Measurements from ENCODE around the gene MIF. TPM values are rescaled to one million over a fixed set of nuclear protein-coding genes. Genes with fewer than 3 reads are reported as not detected.
"Not testable (repeated sequence)": the region's sequence is repeated elsewhere in the genome, so short reads cannot be mapped to it uniquely, and the experiment has no call there.

Gene MIF
- total RNA-seq, 1 experiment from 2014 or later, result 1,011 TPM

DNA sequence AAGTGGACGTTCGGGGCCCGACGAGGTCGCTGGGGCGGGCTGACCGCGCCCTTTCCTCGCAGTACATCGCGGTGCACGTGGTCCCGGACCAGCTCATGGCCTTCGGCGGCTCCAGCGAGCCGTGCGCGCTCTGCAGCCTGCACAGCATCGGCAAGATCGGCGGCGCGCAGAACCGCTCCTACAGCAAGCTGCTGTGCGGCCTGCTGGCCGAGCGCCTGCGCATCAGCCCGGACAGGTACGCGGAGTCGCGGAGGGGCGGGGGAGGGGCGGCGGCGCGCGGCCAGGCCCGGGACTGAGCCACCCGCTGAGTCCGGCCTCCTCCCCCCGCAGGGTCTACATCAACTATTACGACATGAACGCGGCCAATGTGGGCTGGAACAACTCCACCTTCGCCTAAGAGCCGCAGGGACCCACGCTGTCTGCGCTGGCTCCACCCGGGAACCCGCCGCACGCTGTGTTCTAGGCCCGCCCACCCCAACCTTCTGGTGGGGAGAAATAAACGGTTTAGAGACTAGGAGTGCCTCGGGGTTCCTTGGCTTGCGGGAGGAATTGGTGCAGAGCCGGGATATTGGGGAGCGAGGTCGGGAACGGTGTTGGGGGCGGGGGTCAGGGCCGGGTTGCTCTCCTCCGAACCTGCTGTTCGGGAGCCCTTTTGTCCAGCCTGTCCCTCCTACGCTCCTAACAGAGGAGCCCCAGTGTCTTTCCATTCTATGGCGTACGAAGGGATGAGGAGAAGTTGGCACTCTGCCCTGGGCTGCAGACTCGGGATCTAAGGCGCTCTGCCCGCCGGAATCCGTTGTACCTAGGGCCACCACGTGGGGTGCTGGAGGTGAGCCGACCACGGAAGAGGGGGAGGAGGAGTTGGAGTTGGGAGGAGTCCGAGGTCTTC, 771 bp downstream of the MIF start:
- H3K36me3 ChIP-seq, result peaks cover 31% of the 10 kb centered on the region
- H3K27me3 ChIP-seq, result no peaks in the 10 kb centered on the region
- peak; percentile 75 for DNase-seq
- peak overlapping the region; percentile 86 for H3K4me3 ChIP-seq
- no peaks in the 10 kb centered on the region for H3K9me3 ChIP-seq

DNA sequence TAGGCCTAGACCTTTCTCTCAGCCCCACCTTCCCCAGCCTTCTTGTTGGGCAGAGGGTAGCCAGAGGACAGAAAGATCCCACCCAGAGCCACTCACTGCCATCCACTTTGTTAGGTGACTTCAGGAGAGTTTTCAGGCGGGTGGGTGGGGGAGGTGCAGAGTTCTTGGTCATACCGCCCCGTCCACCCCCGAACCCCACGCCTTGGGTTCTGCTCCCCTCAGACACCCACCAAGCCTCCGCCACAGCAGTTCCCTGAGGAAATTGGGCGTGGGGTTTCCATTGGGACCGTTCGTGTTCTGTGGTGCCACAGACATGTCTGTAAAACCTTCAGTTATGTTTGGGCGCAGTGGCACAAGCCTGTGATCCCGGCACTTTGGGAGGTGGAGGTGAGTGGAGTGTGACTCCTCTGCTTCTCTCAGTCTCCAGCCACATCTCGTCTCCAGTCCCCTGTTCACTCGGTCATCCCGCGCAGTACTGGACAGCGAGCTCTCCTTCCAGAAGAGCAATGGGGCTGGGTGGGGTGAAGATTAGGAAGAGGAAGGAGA, 1.5 kb downstream of the MIF start:
- Histone ChIP-seq H3K27me3 (no peaks in the 10 kb centered on the region), H3K9me3 (no peaks in the 10 kb centered on the region), H3K4me3 (peak overlapping the region; percentile 86), H3K36me3 (peaks cover 31% of the 10 kb centered on the region)
- DNase-seq, result no peak

DNA sequence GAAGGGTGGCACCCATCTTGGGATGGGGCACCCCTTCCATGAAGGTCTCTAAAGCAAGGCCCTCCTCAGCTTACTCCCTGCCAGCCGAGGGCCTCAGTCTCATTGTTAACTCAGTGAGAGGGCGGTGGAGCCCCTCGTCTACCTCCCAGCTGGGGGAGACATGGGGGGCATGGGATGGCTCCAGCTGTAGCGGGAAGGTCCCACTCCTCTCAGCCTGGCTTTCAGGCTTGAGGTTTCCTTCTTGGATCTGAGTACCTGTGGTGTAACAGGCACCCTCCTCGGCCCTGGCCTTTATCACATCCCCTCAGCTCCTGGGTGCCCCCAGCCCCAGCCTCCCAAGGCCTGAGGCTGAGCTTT, 2.0 kb downstream of the MIF start:
- Histone ChIP-seq H3K9me3 (no peaks in the 10 kb centered on the region), H3K4me3 (peak overlapping the region; percentile 86), H3K36me3 (peaks cover 31% of the 10 kb centered on the region), H3K27me3 (no peaks in the 10 kb centered on the region)
- DNase-seq, result no peak

DNA sequence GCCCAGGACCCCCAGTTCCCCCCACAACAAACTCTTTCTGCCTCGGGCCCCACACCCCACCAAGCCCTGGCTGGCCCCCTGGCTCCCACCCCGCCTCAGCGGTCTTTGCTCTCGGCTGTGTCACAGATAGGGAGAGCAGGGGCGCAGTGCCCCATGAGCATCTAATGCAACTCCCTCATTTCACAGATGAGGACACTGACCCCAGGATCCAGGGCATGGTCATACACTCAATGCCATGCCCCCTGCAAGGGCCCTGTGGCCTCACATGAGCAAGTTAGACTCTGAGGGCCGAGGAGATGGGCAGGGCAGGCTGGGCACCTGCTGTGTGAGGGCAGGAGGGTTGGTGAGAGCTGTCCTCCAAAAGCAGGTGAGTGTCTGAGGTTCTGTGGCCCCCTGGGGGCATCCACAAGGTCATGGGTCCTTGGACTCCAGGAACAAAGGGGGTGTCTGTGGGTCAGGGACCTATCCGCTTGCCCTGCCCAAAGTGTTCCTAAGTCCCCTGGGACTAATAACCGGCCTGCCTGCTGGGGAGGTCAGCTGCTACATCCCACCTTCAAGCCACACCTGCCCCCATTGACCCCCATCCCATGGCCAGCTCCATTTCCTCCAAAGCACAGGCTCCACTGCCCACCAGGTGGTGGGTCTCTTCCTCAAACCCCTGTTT, 2.5 kb downstream of the MIF start:
- Histone ChIP-seq H3K4me3 (no peak overlapping the region), H3K9me3 (no peaks in the 10 kb centered on the region), H3K36me3 (peaks cover 31% of the 10 kb centered on the region), H3K27me3 (no peaks in the 10 kb centered on the region)
- no peak for DNase-seq

DNA sequence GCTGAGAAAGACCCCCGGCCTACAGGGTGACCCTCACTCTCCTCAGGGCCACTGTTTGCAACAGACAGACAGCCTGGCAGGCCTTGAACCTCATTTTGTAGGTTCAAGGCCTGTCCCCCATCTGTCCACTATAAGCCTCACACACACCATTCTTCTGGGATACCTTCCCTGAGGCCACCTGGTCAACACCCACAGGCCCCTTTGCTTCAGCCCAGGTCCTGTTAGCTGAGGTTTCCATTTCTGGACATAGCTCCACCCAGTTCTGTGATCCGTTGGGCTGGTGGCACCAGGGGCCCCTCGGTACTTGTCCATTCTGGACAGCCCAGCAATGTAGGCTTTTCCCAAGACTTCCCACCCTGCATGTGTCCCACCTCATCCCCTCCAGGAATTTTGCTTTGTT, 3.1 kb downstream of the MIF start:
- DNase-seq, result no peak
- Histone ChIP-seq H3K4me3 (no peak overlapping the region), H3K27me3 (no peaks in the 10 kb centered on the region), H3K9me3 (no peaks in the 10 kb centered on the region), H3K36me3 (peaks cover 31% of the 10 kb centered on the region)

DNA sequence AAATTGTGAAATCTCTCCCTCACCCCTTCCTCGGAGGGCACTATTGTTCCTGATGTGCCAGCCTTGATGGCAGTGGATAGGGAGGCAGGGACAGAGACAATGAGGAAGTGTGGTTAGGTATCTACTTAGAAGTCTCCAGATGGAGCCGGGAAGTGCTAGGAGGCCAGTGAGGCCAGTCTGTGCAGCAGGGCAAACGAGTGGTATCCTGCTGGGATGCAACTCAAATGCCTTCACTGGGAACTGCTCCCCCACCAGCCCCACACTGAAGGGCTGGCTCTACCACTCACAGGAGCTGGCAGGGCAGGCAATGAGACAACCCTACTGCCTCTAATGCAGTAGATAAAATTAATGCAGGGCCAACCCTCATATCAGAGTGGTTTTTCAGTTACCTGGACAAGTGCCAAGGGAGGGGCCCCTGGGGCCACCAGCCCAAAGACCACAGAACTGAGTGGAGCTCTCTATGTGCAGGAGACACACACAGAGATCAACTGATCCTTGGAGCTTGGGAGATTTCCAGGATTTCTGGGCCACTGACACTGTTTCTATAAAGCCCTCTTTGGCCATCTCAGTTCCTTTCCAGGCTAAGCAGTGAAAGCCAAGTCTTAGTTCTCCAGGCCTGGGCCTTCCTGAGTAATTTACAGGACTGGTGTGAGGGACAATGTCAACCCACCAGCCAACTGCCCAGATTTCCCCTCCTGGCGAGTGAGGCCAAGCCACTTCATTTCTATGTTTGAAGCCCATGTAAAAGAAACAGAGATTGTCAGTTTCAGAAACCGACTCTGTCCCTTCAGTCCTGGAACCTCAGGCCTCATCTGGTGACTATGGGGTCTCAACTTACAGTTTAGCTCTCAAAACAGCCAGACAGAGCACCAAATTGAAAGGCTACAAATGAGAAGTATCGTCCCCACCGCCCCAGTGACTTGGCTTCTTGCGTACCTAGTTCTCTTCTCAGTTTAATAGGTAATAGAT, 4.1 kb downstream of the MIF start:
- no peak overlapping the region for H3K4me3 ChIP-seq
- peak; percentile 40 for DNase-seq
- H3K36me3 ChIP-seq, result peaks cover 31% of the 10 kb centered on the region
- H3K9me3 ChIP-seq, result no peaks in the 10 kb centered on the region
- no peaks in the 10 kb centered on the region for H3K27me3 ChIP-seq

DNA sequence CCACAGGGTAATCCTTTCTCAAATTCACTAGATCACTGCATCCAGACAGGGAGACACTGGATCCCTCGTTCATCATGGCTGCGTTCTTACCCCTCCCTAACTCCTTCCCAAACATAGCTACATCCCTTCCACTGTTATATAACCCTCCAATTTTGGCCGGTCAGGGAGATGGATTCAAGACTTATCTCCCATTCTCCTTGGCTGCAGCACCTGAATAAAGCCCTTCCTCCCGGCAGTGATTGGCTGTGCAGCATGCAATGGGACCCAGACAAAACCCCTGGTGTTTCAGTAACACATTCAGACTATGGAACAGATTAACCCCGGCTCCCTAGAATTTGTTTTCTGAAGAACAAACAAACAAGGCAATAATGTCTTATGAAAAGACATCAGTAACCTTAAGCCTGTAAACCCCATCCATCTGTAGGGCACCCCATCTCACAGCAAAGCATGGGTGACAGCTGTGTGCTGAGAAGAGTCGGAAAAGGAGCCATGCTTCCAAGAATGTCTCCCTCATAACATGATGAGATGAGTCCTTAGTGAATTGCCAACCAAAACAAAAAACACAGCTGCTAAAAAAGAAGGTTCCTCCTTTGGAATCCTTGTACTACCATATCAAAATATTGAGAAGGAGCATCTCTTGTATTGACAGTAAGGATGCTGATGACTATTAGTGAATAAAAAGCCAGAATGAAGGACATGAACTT, 5.0 kb downstream of the MIF start:
- peaks cover 31% of the 10 kb centered on the region for H3K36me3 ChIP-seq
- DNase-seq, result no peak
- H3K4me3 ChIP-seq, result no peak overlapping the region
- H3K27me3 ChIP-seq, result no peaks in the 10 kb centered on the region
- H3K9me3 ChIP-seq, result no peaks in the 10 kb centered on the region

DNA sequence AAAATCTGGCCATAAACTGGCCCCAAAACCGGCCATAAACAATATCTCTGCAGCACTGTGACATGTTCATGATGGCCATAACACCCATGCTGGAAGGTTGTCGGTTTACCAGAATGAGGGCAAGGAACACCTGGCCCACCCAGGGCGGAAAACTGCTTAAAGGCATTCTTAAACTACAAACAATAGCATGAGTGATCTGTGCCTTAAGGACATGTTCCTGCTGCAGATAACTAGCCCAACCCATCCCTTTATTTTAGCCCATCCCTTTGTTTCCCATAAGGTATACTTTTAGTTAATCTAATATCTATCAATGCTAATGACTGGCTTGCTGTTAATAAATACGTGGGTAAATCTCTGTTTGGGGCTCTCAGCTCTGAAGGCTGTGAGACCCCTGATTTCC, 6.0 kb downstream of the MIF start:
- H3K27me3 ChIP-seq, H3K4me3 ChIP-seq, DNase-seq, H3K9me3 ChIP-seq: not testable (repeated sequence)
- H3K36me3 ChIP-seq, result peaks cover 24% of the 10 kb centered on the region

DNA sequence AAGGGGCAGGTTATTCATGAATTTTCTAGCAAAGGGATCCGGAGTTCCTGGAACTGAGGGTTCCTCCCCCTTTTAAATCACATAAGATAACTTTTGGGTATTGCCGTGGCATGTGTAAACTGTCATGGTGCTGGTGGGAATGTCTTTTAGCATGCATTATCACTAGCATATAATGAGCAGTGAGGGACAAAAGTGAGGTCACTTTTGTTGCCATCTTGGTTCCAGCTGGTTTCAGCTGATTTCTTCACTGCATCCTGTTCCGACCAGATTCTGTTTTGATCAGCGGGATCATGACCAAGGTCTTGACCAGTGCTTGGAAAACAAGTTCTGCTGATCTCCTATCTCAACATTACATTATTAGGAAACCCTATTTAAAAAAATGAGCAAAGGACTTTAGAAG, 7.4 kb downstream of the MIF start:
- H3K36me3 ChIP-seq, result peaks cover 11% of the 10 kb centered on the region
- H3K4me3 ChIP-seq, result no peak overlapping the region
- no peak for DNase-seq
- no peaks in the 10 kb centered on the region for H3K27me3 ChIP-seq
- no peaks in the 10 kb centered on the region for H3K9me3 ChIP-seq

DNA sequence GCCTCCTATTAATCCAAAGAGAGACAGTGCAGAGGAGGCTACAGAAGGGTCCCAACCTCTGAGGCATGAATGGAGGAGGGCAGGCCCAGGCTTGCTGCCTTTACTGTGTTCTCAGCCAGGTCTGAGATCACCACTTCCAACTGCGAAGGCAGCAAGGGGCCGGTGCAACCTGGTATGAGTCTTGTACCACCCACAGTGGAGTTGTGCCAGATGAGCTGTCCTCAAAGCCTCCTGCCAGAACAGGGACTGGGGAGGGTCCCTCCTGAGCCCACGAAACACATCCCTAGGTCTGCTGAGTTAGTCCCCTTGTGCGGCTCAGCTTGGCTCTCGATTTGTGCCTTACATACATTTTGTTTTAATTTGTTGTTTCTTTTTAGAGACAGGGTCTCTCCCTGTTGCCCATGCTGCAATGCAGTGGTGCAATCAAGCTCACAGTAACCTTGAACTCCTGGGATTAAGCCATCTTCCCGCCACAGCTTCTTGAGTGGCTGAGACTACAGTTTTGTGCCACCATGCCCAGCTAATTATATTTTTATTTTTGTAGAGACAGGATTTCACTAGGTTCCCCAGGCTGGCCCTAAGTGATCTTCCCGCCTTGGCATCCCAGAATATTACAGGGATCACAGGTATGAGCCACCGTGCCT, 9.3 kb downstream of the MIF start:
- DNase-seq, result peak; percentile 84
- Histone ChIP-seq H3K27me3 (no peaks in the 10 kb centered on the region), H3K36me3 (no peaks in the 10 kb centered on the region)

DNA sequence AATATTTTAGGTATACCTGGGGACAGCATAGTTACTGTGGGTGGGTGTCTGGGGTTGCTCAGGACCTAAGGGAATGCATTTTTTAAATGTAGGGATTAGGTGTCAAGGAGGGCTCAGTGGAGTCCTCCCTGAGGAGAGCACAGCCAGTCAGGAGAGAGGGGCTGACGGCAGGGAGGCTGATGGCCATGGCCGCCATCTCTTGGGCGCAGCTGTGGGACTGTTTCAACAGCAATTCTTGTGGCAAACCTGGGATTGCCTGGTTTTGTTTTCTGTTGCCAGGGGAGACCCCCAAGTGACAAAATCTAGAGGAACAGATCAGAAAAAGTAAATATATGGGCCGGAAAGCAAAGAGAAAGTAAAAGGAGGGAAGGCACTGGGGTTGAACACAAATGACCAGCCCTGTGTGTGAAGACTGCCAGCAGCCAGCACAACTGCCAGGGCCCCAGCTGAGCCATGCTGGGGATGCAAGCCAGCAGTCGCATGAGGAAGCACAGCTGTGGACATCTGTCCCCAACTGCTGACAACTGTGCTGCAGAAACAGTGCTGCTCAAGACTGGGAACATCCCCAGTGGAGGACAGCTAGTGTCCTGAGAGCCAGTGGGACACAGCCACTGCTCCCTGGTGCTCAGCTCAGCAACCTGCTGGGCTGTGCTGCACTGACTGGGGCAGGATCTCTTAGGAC, 10.5 kb downstream of the MIF start:
- H3K4me3 ChIP-seq, result no peak overlapping the region
- no peaks in the 10 kb centered on the region for H3K27me3 ChIP-seq
- DNase-seq, result peak; percentile 49
- no peaks in the 10 kb centered on the region for H3K36me3 ChIP-seq
- H3K9me3 ChIP-seq, result no peaks in the 10 kb centered on the region

More for the DNA sequence above, 9.3 kb downstream of the MIF start:
- no peaks in the 10 kb centered on the region for H3K9me3 ChIP-seq
- no peak overlapping the region for H3K4me3 ChIP-seq

DNA sequence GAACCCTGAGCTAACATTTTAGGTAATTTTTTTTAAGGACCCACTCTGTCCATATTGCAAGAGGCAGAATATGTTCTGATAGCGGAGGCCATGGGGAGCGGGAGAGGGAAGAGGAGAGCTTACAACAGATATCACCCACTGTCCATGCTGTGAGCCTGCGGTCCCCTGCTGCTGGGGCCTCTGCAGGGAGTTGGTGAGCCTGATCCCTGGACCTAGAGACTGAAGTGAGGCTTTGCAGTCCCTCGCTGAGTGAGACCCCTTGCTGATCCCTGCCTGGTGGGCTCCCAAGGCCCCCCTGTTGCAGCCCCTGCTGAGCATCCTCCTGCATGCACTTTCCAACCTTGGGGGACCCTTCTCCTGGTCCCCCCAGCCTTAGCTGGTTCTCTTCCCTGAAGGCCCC, 12.5 kb downstream of the MIF start:
- no peaks in the 10 kb centered on the region for H3K27me3 ChIP-seq
- DNase-seq, result no peak
- no peak overlapping the region for H3K4me3 ChIP-seq
- no peaks in the 10 kb centered on the region for H3K9me3 ChIP-seq
- no peaks in the 10 kb centered on the region for H3K36me3 ChIP-seq

DNA sequence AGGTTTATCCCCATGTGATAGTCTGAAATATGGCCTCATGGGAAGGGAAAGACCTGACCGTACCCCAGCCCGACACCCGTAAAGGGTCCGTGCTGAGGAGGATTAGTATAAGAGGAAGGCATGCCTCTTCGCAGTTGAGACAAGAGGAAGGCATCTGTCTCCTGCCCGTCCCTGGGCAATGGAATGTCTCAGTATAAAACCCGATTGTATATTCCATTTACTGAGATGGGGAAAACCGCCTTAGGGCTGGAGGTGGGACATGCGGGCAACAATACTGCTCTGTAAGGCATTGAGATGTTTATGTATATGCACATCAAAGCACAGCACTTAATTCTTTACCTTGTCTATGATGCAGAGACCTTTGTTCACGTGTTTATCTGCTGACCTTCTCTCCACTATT, 13.2 kb downstream of the MIF start:
- not testable (repeated sequence) for H3K9me3 ChIP-seq, H3K27me3 ChIP-seq, H3K36me3 ChIP-seq, H3K4me3 ChIP-seq, DNase-seq

DNA sequence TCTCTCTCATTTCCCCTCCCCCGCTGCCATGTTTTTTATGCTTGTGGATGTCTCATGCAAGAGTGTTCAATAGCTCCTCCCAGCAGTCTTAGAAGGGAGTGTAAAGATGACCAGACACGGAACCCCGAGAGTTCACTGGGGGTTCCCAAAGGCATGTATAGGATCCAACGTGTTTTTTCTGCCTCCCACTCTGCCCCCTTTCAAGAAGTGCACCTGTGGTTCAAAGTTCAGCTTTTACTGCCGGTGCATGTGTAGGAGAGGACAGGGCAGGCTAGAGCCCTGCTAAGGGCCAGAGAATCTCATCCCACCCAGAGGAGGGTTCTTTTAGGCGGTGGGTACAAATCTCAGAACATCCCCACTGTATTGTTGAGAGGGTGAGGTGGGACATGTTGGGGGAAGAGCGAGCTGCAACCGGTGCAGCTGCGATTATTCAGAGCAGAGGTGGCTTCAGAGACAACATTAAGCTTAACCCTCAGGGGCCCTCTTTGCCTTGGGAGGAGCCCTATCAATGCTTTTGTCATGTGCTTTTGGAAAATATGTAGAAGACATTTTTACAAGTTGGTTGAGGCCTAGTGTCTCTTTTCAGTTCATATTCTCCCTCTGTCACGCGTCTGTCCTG, 14.5 kb downstream of the MIF start:
- Histone ChIP-seq H3K27me3 (no peaks in the 10 kb centered on the region), H3K36me3 (no peaks in the 10 kb centered on the region), H3K9me3 (no peaks in the 10 kb centered on the region), H3K4me3 (no peak overlapping the region)
- no peak for DNase-seq

DNA sequence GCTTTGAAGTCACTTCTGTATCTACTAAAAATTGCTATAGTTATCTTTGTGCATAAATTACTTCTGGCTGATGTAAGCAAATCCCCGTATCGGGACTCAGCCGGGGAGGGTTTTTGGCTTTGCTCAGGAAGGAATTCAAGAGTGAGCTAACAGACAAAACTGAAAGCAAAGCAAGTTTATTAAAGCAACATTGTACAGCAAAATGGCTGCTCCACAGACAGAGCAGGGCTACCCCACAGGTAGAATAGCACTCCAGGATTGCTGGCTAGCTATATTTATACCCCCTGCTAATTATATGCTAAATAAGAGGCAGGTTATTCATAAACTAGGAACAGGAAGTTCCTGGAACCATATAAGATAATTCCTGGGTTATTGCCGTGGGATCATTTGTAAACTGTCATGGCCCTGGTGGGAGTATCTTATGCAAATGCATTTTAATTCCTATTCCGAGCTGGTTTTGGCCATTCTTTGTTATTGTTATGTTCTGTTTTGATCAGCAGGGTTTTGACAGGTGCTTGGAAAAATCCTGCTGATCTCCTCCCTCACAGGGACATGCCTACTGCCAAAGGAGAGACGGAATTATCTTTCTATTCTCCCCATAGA, 15.2 kb downstream of the MIF start:
- no peaks in the 10 kb centered on the region for H3K36me3 ChIP-seq
- H3K9me3 ChIP-seq, result no peaks in the 10 kb centered on the region
- no peaks in the 10 kb centered on the region for H3K27me3 ChIP-seq
- no peak for DNase-seq
- H3K4me3 ChIP-seq, result no peak overlapping the region

Measured in MG63 (cell line).